Measurements from ENCODE around the gene RHBDL1. TPM values are rescaled to one million over a fixed set of nuclear protein-coding genes. Genes with fewer than 3 reads are reported as not detected.

RHBDL1 gene
- total RNA-seq, result 1.1 TPM

- DNase-seq (ENCODE audit: low spot score), result no peak
Observed at GRCh38 chr16:674968-675883, at the start of gene RHBDL1. TSS of gene RHBDL1 (plus strand) at chr16:675671. CDS start at chr16:675791, 120 bp downstream.

GRCh38 chr16:625977-626765, 49.3 kb upstream of the RHBDL1 start:
- DNase-seq (ENCODE audit: low spot score) (no peak), ATAC-seq (no peak)

More at GRCh38 chr16:674968-675883, at the start of gene RHBDL1:
- ATAC-seq, result no peak

GRCh38 chr16:626787-627453, 48.6 kb upstream of the RHBDL1 start:
- ATAC-seq (no peak), DNase-seq (ENCODE audit: low spot score) (no peak)

GRCh38 chr16:627454-628239, 47.8 kb upstream of the RHBDL1 start:
- ATAC-seq (peak; percentile 19), DNase-seq (ENCODE audit: low spot score) (peak; percentile 78)

GRCh38 chr16:628321-629061, 47.0 kb upstream of the RHBDL1 start:
- no peak for ATAC-seq
- DNase-seq (ENCODE audit: low spot score), result no peak

- peak; percentile 74 for ATAC-seq
- DNase-seq (ENCODE audit: low spot score), result peak; percentile 88
Observed at GRCh38 chr16:629185-629832, 46.2 kb upstream of the RHBDL1 start.

GRCh38 chr16:629833-630248, 45.6 kb upstream of the RHBDL1 start:
- ATAC-seq (no peak), DNase-seq (ENCODE audit: low spot score) (no peak)

GRCh38 chr16:630249-630814, 45.1 kb upstream of the RHBDL1 start:
- DNase-seq (ENCODE audit: low spot score) (peak; percentile 46), ATAC-seq (no peak)

- ATAC-seq, result peak; percentile 6
- DNase-seq (ENCODE audit: low spot score), result peak; percentile 70
Observed at GRCh38 chr16:630815-631405, 44.6 kb upstream of the RHBDL1 start, which contains the start of gene WFIKKN1. TSS of gene WFIKKN1 (plus strand) at chr16:630985. CDS start at chr16:631254, 269 bp downstream.

GRCh38 chr16:631808-632358, 43.6 kb upstream of the RHBDL1 start:
- DNase-seq (ENCODE audit: low spot score) (no peak), ATAC-seq (no peak)

- DNase-seq (ENCODE audit: low spot score) (peak; percentile 47), ATAC-seq (no peak)
Observed at GRCh38 chr16:632486-633335, 42.8 kb upstream of the RHBDL1 start.

- no peak for ATAC-seq
- DNase-seq (ENCODE audit: low spot score), result peak; percentile 46
Observed at GRCh38 chr16:633336-634050, 42.0 kb upstream of the RHBDL1 start.

- ATAC-seq (no peak), DNase-seq (ENCODE audit: low spot score) (no peak)
Observed at GRCh38 chr16:634051-634670, 41.3 kb upstream of the RHBDL1 start.

GRCh38 chr16:634996-635395, 40.5 kb upstream of the RHBDL1 start:
- DNase-seq (ENCODE audit: low spot score), result no peak
- ATAC-seq, result no peak

GRCh38 chr16:635573-636205, 39.8 kb upstream of the RHBDL1 start:
- ATAC-seq (no peak), DNase-seq (ENCODE audit: low spot score) (peak; percentile 53)
